ENCODE results near the gene FOXF1. TPM values are rescaled to one million over a fixed set of nuclear protein-coding genes. Genes with fewer than 3 reads are reported as not detected.

The FOXF1 gene
- total RNA-seq, 1 experiment from 2014 or later = 0.10 TPM

DNA sequence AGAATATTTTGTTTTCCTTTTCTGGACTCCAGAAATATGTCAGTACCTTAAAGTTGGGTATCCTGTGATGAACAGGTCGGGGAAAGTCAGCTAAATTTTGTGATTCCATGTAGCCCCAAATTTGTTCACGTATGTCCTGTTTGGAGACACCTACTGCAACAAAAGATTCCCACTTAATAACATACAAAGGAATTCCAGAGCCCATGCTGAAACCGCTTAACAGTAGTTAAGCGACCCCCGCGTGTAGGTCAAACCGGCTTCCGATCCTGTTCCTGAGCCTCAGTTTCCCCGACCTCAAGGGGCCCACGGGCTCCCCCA, 44.2 kb downstream of the FOXF1 start:
- DNase-seq (ENCODE audit: low read depth, low spot score) = no peak
- ATAC-seq = no peak
- H3K27me3 ChIP-seq (ENCODE audit: control insufficient read depth, insufficient read depth, low read length) = no peaks in the 10 kb centered on the region
- in situ Hi-C loops (cut with HindIII; ENCODE audit: low pct_unique_long_range_greater_than_20kb, low sequenced_read_pairs) = no loop called here
- peak overlapping the region; percentile 87 to 89 for H3K4me3 ChIP-seq (ENCODE audit: low read depth in 2 of 2, low read length in 2 of 2)
- CTCF ChIA-PET = no interaction called here
- intact Hi-C loops (cut with micrococcal nuclease; ENCODE audit: unreplicated experiment) = no loop called here
- H3K4me1 ChIP-seq (ENCODE audit: control insufficient read depth, insufficient read depth, low read length) = peaks cover 6% of the 10 kb centered on the region
- POLR2A ChIA-PET = interaction anchor here (0.6 kb wide), 1 partner anchor 10 kb away, joined by 3 read pairs; no protein-coding TSS in a partner anchor
- H3K36me3 ChIP-seq (ENCODE audit: control insufficient read depth, insufficient read depth, low read length) = peaks cover 8% of the 10 kb centered on the region
- BruUV-seq (replicated peaks) = TSS peak; percentile 88
- TF ChIP-seq SIN3A (IDR thresholded peaks at IDR 0.05; ENCODE audit: borderline replicate concordance, insufficient read depth, low read depth, low read length) (no peak), TCF7L2 (IDR thresholded peaks at IDR 0.05; ENCODE audit: low read depth, low read length) (no peak), REST (IDR thresholded peaks at IDR 0.05; ENCODE audit: insufficient read depth in 1 of 2, low read depth in 2 of 2, low read length in 1 of 2) (no peak), POLR2AphosphoS5 (IDR thresholded peaks at IDR 0.05; ENCODE audit: low read depth, low read length) (no peak)
- TF ChIP-seq, protein P1, sequence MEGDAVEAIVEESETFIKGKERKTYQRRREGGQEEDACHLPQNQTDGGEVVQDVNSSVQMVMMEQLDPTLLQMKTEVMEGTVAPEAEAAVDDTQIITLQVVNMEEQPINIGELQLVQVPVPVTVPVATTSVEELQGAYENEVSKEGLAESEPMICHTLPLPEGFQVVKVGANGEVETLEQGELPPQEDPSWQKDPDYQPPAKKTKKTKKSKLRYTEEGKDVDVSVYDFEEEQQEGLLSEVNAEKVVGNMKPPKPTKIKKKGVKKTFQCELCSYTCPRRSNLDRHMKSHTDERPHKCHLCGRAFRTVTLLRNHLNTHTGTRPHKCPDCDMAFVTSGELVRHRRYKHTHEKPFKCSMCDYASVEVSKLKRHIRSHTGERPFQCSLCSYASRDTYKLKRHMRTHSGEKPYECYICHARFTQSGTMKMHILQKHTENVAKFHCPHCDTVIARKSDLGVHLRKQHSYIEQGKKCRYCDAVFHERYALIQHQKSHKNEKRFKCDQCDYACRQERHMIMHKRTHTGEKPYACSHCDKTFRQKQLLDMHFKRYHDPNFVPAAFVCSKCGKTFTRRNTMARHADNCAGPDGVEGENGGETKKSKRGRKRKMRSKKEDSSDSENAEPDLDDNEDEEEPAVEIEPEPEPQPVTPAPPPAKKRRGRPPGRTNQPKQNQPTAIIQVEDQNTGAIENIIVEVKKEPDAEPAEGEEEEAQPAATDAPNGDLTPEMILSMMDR (IDR thresholded peaks at IDR 0.05) = no peak
- no peaks in the 10 kb centered on the region for H3K9me3 ChIP-seq (ENCODE audit: control insufficient read depth, insufficient read depth, low read depth, low read length)
- H3K27ac ChIP-seq (ENCODE audit: low read length) = peak overlapping the region; percentile 84

DNA sequence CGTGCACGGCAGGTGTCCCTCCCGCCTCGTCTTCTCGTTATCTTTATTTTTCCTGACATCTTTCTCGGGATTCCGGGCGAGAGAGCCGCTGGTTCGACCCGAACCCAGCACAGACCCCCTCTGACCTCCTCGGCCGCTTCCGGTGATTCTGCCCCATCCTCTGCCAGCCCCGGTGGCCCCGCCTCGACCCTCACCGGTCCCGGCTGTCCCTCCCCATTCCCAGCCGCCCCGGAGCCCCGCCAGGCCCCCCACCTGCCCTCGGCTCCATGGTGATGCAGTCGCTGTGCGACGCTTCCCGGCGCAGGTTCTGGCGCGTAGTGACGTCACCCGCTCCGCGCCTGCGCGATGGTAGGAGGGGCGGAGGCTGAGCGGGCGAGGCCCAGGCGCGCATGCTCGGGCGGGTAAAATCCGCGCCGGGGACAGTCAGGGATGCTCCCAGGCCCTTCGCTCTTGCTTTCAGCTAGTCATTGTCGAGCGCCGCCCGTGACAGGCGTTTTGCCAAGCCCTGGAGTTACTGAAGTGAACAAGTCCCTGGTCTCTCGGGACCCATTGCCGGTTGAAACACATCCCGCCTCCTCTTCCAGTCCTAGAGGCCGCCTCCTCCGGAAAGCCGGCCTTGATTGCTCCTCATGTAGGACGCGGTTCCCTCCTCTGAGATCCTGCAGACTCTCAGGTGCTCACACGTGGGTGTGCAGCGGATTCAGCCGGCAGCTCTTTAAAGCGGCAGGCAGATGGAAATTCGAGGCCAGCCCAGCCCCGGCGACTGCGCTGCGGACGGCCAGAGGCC, 44.8 kb downstream of the FOXF1 start, which contains the start of gene MTHFSD:
Gene MTHFSD, minus strand, starts transcription at position 319 of the 787 bp plus-strand sequence. Its CDS starts 51 bp downstream, at position 268.
- intact Hi-C loops (cut with micrococcal nuclease; ENCODE audit: unreplicated experiment) (no loop called here), in situ Hi-C loops (cut with HindIII; ENCODE audit: low pct_unique_long_range_greater_than_20kb, low sequenced_read_pairs) (no loop called here)
- peak within 1 kb of the TSS; percentile 90 for H3K27ac ChIP-seq (ENCODE audit: low read length)
- CTCF ChIA-PET = no interaction called here
- BruUV-seq (replicated peaks) = no TSS peak
- ATAC-seq (peak; percentile 97), DNase-seq (ENCODE audit: low read depth, low spot score) (no peak)
- POLR2A ChIA-PET = no interaction called here
- no peaks in the 10 kb centered on the region for H3K9me3 ChIP-seq (ENCODE audit: control insufficient read depth, insufficient read depth, low read depth, low read length)
- peak within 1 kb of the TSS; percentile 87 to 89 for H3K4me3 ChIP-seq (ENCODE audit: low read depth in 2 of 2, low read length in 2 of 2)
- peaks cover 6% of the 10 kb centered on the region for H3K4me1 ChIP-seq (ENCODE audit: control insufficient read depth, insufficient read depth, low read length)
- H3K36me3 ChIP-seq (ENCODE audit: control insufficient read depth, insufficient read depth, low read length) = peaks cover 8% of the 10 kb centered on the region
- TF ChIP-seq SIN3A (IDR thresholded peaks at IDR 0.05; ENCODE audit: borderline replicate concordance, insufficient read depth, low read depth, low read length) = no peak
- TF ChIP-seq TCF7L2 (IDR thresholded peaks at IDR 0.05; ENCODE audit: low read depth, low read length) = no peak
- peak; percentile 83 for TF ChIP-seq POLR2AphosphoS5 (IDR thresholded peaks at IDR 0.05; ENCODE audit: low read depth, low read length)
- TF ChIP-seq REST (IDR thresholded peaks at IDR 0.05; ENCODE audit: insufficient read depth in 1 of 2, low read depth in 2 of 2, low read length in 1 of 2) = no peak
- TF ChIP-seq, protein P1 (IDR thresholded peaks at IDR 0.05) = no peak
- no peaks in the 10 kb centered on the region for H3K27me3 ChIP-seq (ENCODE audit: control insufficient read depth, insufficient read depth, low read length)

Measured in Panc1 (cell line).